MCF 10A (cell line): ENCODE measurements around the gene TMEM60. TPM values are rescaled to one million over a fixed set of nuclear protein-coding genes. Genes with fewer than 3 reads are reported as not detected.

Experiments used
- BruUV-seq: library from RNA; stranded (reverse); fragments of 400-500 nt; replicated peaks from 2 replicates; lab custom pipeline; 2021; lab: Mats Ljungman, UMichigan
- CTCF ChIA-PET: fragments of 300-600 bp; sonication (Branson Sonifier 250); formaldehyde crosslinking; extraction: SDS; loops from one replicate; lab custom pipeline; 2021; ENCODE audit warnings: antibody characterized with exemption, inconsistent platforms; lab: Yijun Ruan, JAX
- POLR2A ChIA-PET: fragments of 300-600, 350-650 bp; sonication (Branson Sonifier 250); formaldehyde crosslinking; extraction: SDS; loops from one replicate; lab custom pipeline; 2020; ENCODE audit warnings: antibody characterized with exemption, inconsistent platforms; lab: Yijun Ruan, JAX
- DNase-seq: peaks from one replicate; pipeline ENCODE4 v3.0.0-alpha.2; 2018; ENCODE audit not compliant: unreplicated experiment
- H3K27ac Mint-ChIP-seq: one replicate; pipeline ENCODE4 v1.8.0; 2022; ENCODE audit warnings: mild to moderate bottlenecking, low read depth, mixed read lengths; ENCODE audit not compliant: unreplicated experiment
- H3K27me3 Mint-ChIP-seq: one replicate; pipeline ENCODE4 v1.8.0; 2022; ENCODE audit warnings: mixed read lengths; ENCODE audit not compliant: insufficient read depth, unreplicated experiment
- H3K36me3 Mint-ChIP-seq: one replicate; pipeline ENCODE4 v1.8.0; 2022; ENCODE audit warnings: mild to moderate bottlenecking, moderate library complexity, mixed read lengths; ENCODE audit not compliant: insufficient read depth, unreplicated experiment
- H3K4me1 Mint-ChIP-seq: one replicate; pipeline ENCODE4 v1.8.0; 2022; ENCODE audit warnings: mixed read lengths; ENCODE audit not compliant: insufficient read depth, unreplicated experiment
- H3K4me3 Mint-ChIP-seq: one replicate; pipeline ENCODE4 v1.8.0; 2022; ENCODE audit warnings: mild to moderate bottlenecking, moderate library complexity, mixed read lengths; ENCODE audit not compliant: unreplicated experiment
- H3K9me3 Mint-ChIP-seq: one replicate; pipeline ENCODE4 v1.8.0; 2022; ENCODE audit warnings: mixed read lengths; ENCODE audit not compliant: unreplicated experiment
- intact Hi-C: fragments of 100-400 bp; cut with micrococcal nuclease; formaldehyde crosslinking; loops from 2 replicates; pipeline ENCODE4 v1.14.1; 2022
- total RNA-seq: library from RNA; stranded (reverse); gene quantifications from 2 replicates; pipeline ENCODE4 v1.2.3, GENCODE V29; 2022
- TF ChIP-seq, protein P1 (sequence below): fragments of 200-600 bp; IDR thresholded peaks from one replicate; pipeline ENCODE4 v1.8.0; 2022; ENCODE audit warnings: antibody characterized with exemption, mild to moderate bottlenecking; ENCODE audit not compliant: unreplicated experiment

The TMEM60 gene
- total RNA-seq, 1 experiment from 2014 or later = 7.1 TPM

DNA sequence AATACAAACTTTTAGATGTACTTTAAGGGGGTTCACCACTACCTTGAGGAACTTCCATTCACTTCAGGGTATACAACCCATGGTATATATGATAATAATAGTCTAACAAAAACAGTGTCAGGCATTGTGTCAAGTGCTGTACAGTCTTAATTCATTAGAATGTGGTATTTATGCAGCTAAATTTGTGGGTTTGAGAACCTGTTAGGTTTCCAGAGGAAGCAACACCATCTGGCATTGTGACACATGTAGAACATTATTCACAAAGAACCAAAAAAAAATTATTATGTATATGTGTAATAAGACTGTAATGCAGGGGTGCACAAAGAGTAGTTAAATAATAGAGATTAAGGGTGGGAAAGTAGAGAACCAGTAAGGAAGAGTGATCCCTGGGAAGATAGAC lies 26.3 kb downstream of the TMEM60 start:
- CTCF ChIA-PET = interaction anchor here (1.3 to 2.6 kb wide), 2 partner anchors 12 to 120 kb away, joined by 5 to 10 read pairs; no protein-coding TSS in a partner anchor
- Mint-ChIP-seq H3K36me3 (peaks cover 41% of the 10 kb centered on the region), H3K27ac (no peak overlapping the region), H3K4me1 (no peaks in the 10 kb centered on the region), H3K27me3 (no peaks in the 10 kb centered on the region), H3K9me3 (peaks cover 10% of the 10 kb centered on the region), H3K4me3 (no peak overlapping the region)
- intact Hi-C loops = no loop called here
- DNase-seq = no peak
- POLR2A ChIA-PET = interaction anchor here (1.0 kb wide), 2 partner anchors 12 to 81 kb away, joined by 3 to 4 read pairs; no protein-coding TSS in a partner anchor
- no TSS peak for BruUV-seq
- TF ChIP-seq, protein P1, sequence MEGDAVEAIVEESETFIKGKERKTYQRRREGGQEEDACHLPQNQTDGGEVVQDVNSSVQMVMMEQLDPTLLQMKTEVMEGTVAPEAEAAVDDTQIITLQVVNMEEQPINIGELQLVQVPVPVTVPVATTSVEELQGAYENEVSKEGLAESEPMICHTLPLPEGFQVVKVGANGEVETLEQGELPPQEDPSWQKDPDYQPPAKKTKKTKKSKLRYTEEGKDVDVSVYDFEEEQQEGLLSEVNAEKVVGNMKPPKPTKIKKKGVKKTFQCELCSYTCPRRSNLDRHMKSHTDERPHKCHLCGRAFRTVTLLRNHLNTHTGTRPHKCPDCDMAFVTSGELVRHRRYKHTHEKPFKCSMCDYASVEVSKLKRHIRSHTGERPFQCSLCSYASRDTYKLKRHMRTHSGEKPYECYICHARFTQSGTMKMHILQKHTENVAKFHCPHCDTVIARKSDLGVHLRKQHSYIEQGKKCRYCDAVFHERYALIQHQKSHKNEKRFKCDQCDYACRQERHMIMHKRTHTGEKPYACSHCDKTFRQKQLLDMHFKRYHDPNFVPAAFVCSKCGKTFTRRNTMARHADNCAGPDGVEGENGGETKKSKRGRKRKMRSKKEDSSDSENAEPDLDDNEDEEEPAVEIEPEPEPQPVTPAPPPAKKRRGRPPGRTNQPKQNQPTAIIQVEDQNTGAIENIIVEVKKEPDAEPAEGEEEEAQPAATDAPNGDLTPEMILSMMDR = no peak

DNA sequence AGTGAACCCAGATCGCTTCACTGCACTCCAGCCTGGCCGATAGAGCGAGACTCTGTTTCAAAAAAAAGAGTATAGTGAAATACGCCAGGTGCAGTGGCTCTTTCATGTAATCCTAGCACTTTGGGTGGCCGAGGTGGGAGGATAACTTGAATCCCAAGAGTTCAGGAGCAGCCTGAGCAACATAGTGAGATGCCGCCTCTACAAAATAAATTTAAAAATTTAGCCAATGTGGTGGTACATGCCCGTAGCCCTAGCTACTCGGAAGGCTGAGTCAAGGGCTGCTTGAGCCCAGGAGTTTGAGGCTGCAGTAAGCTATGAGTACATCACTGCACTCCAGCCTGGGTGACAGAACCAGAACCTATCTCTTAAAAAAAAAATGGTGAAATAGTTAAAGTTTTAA lies 27.9 kb downstream of the TMEM60 start:
- Mint-ChIP-seq H3K4me1 (peaks cover 5% of the 10 kb centered on the region), H3K27me3 (no peaks in the 10 kb centered on the region), H3K4me3 (no peak overlapping the region), H3K27ac (no peak overlapping the region), H3K36me3 (peaks cover 42% of the 10 kb centered on the region), H3K9me3 (no peaks in the 10 kb centered on the region)
- intact Hi-C loops = no loop called here
- DNase-seq = no peak
- POLR2A ChIA-PET = interaction anchor here (1.2 kb wide), 1 partner anchor 119 kb away, joined by 3 read pairs; no protein-coding TSS in a partner anchor
- BruUV-seq = no TSS peak
- CTCF ChIA-PET = interaction anchor here (0.6 to 2.6 kb wide), 2 partner anchors 10 to 167 kb away, joined by 3 to 10 read pairs; no protein-coding TSS in a partner anchor
- TF ChIP-seq, protein P1 = no peak

GRCh38 chr7:77766801-77767605 lies 31.2 kb downstream of the TMEM60 start:
- Mint-ChIP-seq H3K4me3 (no peak overlapping the region), H3K27me3 (no peaks in the 10 kb centered on the region), H3K36me3 (peaks cover 24% of the 10 kb centered on the region), H3K9me3 (no peaks in the 10 kb centered on the region), H3K4me1 (peaks cover 6% of the 10 kb centered on the region), H3K27ac (no peak overlapping the region)
- BruUV-seq = no TSS peak
- CTCF ChIA-PET = interaction anchor here (0.7 to 4.4 kb wide), 5 partner anchors 10 to 189 kb away, joined by 3 to 29 read pairs (median 5); no protein-coding TSS in a partner anchor
- DNase-seq = no peak
- POLR2A ChIA-PET = no interaction called here
- intact Hi-C loops = no loop called here
- TF ChIP-seq, protein P1 = no peak
